TTC549 (cell line): Measurements from ENCODE around the gene PRELID3B.
"Not testable (repeated sequence)": the region's sequence is repeated elsewhere in the genome, so short reads cannot be mapped to it uniquely, and the experiment has no call there.

Experiments
- FAIRE-seq: peaks from 2 replicates; lab custom pipeline; 2012; peaks lifted over from hg19 to GRCh38; lab: Jason Lieb, UNC

Gene PRELID3B

DNA sequence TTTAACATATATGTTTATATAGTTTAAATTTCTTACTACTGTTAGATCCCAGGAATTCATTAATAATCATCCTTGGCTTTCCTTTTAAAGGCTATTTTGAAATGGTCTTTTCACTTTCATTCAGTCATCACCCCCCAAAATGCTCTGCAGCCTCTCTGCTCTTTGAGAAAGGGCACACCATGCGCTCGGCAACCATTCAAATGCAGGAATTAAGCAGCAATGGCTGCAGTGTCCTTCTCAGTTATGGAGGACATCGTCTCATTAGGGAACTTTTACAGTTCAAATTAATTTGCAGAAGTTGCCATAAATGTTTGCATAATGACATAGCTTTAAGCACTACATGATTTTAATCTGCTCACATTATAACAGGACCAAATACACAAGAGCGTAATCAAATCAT is 17.1 kb downstream of the PRELID3B start:
- FAIRE-seq = no peak

DNA sequence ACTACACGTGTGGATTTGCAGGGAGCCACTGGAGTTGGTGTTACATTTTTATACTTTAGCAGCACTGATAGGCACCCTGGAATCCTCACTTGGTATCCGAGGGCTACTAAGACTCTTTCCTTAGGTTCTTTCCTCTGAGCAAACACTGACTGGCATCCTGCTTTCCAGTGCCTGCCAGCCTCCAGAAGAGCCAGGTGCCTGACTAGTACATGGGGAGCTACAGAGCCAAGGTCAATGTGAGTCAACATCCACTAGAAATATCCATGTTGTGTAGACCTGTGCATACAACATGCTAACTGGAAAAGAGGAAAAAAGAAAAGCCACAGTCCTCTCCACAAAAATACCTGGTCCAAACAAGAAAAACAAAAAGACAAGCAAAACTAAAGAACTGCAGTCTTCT is 17.5 kb downstream of the PRELID3B start:
- FAIRE-seq = no peak

DNA sequence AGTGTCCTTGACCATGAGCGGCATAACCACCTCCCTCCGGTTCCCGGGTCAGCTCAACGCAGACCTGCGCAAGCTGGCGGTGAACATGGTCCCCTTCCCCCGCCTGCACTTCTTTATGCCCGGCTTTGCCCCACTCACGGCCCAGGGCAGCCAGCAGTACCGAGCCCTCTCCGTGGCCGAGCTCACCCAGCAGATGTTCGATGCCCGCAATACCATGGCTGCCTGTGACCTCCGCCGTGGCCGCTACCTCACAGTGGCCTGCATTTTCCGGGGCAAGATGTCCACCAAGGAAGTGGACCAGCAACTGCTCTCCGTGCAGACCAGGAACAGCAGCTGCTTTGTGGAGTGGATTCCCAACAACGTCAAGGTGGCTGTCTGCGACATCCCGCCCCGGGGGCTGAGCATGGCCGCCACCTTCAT is 18.5 kb downstream of the PRELID3B start:
- no peak for FAIRE-seq

DNA sequence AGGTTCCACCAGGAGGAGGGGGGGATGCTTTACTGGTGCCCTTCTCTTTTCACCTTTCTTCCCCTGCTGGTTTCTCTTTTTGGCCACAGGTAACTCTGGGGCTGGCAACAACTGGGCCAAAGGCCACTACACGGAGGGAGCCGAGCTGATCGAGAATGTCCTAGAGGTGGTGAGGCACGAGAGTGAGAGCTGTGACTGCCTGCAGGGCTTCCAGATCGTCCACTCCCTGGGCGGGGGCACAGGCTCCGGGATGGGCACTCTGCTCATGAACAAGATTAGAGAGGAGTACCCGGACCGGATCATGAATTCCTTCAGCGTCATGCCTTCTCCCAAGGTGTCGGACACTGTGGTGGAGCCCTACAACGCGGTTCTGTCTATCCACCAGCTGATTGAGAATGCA is 19.0 kb downstream of the PRELID3B start:
- FAIRE-seq = no peak

DNA sequence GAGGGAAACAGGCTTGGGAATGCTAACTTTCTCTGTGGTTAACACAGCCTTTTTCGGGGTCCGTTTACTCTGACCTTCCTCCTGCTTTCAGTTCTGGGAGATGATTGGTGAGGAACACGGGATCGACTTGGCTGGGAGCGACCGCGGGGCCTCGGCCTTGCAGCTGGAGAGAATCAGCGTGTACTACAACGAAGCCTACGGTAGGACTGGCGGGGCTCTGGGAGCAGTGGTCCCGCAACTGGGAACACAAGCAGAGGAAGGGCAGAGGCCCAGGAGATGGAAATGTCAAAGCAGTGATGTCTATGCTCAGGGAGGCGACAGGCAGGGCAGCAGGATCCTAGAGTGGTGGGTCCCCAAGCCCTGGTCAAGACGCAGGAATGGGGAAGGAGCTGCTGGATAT is 19.8 kb downstream of the PRELID3B start:
- FAIRE-seq = no peak

DNA sequence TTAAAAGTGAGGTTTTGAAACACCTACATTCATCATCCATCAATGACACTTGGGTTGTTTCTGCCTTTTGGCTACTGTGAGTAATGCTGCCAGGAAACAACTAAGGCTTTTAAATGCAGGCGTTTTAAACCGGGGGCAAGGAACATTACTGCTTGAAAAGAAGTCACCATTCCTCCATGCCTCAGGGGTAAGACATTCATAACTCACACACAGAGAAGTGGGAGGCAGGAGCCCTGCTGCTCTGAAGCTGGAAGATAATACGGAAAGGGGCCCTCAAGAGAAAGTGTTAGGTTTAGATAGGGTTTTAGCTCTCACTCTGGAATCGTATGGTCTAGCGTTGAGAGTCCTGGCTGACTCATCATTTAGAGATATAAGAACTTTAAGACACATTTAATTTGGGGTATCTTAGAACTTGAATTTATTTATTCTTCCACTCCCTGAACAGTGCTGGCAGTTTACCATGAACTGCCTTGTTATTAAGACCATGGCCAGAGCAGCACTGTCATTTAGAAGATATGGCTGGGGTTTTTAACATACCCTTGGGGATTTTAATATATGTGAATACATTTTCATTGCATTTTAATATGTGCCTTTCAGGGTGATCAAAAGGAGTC is 21.5 kb downstream of the PRELID3B start:
- no peak for FAIRE-seq

DNA sequence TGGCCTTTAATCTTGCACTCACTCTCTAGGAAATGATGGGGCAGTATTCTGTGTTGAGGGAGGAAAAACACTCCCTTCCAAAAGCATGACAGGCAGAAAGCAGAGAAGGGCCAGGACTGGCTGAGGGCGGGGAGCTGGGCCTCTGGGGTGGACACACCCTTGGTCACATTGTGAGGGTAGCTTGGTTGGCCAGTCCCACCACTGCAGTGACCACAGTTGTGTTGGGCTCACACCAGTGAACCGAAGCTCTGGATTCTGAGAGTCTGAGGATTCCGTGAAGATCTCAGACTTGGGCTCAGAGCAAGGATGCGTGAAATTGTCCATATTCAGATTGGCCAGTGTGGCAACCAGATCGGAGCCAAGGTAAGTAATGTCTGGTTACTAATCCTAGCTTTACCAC is 23.4 kb downstream of the PRELID3B start, which contains the start of gene TUBB1:
Gene TUBB1, plus strand, starts transcription at position 213 of the 400 bp plus-strand sequence. Its CDS starts 94 bp downstream, at position 307.
- no peak for FAIRE-seq

DNA sequence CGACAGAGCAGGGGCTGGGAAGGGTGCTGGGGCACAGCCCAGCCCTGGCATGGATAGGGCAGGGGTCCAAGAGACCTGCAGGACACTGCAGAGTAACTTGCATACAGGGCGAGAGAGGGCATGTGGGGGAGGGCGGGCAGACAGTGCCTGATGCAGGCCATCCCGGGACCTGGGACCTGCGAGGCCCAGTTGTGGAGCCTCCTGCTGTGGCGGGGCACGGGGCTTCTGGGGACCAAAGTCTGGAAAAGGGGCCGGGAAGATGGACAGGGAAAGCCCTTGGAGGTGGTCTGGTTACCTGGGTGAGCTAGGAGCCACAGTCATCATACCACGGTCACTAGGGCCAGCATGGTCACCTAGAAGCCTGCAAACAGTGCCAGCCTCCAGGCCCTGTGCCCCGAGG is 23.8 kb downstream of the PRELID3B start:
- no peak for FAIRE-seq

DNA sequence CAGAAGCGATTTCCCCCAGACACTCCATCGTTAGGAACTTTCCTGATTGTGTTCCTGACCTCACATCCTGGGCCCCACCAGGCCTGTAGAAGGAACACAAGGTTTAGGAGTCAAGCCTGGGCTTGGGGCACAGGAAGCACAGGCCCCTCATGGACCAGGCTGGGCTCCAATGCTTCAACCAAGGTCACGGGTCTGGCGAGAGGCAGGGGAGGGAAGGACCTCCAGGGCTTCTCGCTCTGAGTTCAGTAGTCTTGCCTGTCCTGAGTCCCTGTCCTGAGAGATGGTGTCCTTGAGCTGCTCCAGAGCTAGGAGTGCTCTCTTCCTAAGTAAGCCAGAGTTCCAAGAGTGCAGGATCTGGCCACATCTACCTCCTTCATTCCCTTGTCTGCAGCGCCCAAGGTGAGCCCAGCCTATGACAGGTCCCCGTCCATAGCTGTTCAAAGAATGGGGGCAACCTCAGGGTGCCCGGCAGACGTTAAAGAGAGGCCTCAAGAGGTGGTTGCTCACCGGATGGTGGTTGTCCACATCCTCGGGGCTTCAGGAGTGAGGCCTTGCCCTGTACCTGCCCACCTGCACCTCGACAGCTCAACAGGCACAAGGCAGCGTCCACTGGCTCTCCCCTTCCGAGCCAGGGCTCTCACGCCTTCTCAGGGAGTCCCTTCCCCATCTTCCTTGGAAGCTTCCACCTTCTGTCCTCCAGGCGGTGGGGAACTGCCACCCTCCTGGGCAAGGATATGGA is 24.9 kb downstream of the PRELID3B start:
- no peak for FAIRE-seq

DNA sequence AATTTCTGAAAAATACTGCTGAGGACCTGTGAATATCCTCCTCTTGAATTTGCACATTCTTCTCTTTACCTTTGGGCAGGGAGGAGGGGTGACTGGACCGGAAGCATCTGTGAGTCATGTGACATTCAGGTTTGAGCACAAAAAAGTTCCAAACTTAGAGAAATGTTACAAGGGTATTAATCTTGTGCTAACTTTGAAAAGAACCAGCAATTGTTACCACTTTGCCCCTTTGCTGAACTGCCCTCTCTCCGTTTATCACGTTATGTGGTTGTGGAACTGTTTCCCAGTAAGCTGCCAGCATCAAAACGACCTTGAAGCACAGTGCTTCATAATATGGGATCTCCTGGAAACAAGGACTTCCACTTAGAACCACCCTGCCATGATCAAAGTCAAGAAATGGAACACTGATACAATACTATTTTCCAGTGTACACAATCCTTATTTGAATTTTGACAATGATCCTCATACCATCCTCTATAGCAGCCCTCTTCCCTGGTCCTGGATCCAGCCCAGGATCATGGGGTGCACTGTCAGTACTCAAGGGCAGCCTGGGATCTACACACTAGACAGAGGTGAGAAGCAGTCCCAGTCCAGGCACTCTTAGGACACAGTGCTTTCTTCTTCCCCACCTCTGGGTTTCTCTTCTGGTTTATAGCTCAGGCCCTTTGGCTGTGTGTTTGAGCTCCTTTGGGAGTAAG is 25.6 kb downstream of the PRELID3B start:
- no peak for FAIRE-seq

DNA sequence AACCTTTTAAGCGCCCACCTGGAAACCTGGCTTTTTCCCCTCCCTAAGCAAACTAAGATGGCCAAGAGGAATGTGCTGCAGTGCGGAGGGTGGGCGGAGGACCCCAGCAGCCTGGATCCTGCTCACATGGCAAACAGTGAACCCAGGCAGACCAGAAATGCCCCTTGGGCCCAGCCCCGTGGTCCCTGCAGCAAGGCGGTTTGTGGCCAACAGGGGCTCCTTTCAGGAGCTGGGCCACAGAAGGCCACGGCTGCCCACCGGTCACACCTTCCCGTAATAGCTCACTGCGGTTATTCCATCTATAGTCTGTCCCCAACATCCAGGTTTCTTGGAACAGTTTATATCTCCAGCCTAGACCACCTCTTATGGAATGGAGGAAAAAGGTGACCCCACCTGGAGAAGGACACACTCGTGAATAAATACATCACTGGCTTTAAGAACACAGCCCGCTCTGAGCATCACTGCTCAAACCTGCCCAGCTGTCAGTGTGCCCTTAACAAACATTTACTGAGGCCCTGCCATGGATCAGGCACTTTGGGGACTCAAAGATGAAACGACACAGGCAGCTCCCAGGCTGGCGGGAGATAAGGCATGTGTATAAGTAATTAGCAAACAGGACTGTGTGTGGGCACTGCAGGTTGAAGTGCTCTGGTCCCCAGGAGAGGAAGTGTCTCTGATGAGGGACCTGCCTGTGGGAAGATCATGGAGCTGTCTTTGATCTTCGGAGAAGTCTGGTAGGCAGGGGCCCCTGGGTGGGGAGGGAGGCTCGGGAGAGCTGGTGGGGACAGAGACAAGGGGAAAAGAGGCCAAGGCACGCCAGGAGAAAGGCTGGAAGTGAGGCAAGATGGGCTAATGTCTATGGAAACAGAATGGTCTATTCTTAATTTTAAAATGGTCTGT is 26.5 kb downstream of the PRELID3B start:
- FAIRE-seq = no peak

DNA sequence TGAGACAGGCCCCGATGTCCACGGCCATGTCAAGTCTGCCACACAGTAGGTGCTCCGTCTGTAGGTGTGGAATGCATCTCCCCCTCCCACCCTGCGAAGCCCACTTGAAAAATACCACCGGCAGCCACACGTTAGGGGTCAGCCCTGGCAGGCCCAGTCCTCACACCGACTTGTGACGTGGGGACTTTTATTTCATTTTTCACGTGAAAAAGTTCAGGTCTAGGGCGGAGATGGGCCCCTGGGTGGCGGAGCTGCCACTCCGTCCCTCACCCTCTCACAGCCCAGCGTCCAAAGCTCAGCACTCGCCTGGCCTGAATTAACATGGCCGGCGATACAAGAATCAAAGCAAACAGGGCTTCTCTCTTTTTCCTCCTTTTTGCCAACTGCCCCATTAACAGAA is 27.2 kb downstream of the PRELID3B start:
- FAIRE-seq = no peak

DNA sequence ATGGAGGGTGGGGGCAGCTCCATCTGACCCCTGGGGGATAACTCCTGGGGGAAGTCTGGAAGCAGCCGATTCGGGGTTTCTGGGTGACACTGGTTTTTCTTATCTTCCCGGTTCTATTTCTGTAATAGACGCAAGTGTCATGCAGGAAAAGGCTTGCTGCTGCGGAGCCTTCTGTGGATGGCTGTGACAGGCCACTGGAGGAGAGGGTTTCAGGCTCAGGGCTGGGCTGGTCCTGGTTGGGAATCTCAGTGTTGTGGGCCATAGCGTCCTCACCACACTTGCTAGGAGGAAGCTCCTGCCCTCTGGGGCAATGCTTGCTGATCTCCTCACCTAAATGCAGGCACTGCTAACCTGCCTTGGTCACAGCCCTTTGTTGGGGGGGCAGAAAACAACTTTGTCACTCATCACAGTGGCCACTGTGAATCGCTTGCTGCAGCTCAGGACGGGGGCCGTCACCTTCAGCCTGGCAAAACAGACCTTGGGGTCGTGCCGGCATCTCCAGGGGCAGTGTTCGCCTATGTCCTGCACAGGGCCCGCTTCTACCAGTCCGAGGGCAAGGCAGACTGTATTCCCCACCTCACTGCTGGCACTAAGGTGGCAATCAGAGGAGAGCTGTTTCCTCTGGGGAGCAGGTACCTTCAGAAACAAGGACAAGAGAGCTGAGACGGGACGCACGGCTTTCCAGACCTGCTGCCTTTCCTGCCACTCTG is 27.8 kb downstream of the PRELID3B start:
- no peak for FAIRE-seq

DNA sequence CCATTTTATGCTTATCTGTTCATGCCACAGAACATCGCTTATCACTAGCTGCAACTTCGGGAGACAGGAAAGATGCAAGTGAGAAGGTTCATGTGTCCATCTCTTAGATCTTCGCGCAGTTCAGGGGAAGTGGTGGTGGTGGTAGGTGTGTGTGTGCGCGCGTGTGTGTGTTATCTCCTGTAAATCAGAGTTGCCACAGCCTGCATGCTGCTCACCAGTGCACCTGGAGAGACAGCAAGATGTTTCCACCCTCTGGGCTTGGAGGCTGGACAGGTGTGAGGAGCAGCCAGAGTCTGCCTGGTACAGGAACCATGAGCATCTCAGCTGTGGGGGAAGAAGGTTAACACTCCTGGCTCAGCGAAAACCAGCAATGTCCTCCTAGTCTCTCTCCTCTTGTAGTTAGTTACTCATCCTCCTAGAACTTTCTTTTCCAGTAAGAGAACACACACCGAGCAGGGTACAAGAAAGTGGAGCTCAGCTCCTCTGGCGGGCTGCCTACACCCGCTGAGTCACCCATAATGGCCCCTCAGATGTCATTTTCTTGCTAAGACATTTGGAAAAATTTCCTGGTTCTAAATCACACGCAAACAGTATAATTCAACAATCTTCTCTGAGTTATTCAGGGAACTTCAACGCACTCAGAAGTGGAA is 28.5 kb downstream of the PRELID3B start:
- FAIRE-seq = no peak

DNA sequence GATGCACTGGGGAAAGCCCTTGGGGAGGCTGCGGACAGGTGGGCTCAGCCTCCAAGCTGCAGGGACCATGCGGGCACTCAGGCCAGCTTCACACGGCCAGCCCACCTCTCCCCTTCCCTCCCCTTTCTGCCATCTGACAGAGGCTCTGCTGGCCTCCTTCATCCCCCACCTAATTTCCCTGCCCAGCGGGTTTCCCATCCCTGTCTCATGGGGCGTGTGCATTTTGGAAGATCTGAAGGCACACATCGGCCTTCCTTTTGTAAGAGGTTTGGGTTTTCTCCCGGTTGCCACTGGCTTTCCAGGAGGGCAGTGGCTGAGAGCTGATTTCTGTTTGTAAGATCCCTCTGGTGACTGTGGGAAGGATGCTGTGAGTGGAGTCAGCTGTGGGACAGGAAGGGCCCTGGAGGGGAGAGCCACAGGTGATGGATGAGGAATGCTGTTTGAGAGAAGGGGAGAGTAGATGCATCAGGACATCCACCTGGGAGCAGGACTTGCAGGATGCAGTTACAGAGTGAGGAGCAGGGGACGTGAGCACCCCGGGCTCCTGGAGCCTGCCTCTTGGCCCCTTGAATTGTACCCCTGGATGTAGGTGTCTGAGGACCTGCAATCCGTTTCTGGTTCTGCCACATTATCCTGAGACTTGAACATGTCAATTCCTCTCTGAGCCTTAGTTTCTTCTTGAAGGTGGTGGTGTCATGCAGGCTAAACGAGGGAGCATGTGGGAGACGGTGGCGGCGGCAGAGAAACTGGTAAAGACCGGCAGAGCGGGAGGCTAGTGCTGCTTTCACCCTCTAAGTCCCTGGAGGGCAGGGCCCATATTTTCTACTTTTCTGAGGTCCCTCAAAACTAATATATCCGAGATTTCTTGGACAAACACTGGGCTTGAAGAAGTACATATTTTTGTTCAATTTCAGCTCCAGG is 29.3 kb downstream of the PRELID3B start:
- FAIRE-seq = no peak

DNA sequence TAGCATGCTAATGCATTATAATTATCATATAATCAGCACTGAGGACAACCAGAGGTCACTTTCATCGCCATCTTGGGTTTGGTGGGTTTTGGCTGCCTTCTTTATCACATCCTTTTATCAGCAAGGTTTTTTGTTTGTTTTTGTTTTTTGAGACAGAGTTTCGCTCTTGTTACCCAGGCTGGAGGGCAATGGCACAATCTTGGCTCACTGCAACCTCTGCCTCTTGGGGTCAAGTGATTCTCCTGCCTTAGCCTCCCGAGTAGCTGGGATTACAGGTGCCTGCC is 30.8 kb downstream of the PRELID3B start:
- not testable (repeated sequence) for FAIRE-seq

DNA sequence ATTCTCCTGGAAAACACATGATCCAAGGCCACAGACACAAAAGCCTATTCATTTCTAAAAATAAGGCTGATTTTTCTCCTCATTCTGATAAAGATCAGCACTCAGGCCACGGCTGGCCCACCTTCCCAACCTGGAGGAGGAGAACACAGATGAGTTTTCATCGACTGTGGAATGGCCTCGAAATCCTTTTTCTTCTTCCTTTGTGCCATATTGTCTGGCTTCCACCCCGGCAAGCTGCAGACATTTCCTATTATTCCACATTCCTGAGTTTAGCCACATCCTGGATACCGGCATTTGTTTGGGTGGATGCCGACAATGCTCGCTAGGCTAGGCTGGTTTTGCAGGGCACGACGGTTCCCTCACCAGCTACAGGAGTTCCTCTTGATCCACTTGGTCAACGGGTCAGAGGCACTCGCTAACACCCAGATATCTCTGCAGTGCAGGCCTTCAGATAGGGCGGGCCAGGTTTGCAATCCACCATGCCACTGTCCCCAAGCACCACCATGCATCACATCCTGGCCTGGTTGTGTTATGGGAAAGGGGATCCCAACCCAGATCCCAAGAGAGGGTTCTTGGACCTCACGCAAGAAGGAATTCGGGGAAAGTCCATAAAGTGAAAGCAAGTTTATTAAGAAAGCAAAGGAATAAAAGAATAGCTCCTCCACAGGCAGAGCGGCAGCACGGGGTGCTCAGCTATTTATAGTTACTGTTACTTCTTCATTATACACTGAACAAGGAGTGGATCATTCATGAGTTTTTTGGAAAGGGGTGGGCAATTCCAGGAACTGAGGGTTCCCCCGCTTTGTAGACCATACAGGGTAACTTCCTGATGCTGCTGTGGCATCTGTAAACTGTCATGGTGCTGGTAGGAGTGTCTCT is 31.4 kb downstream of the PRELID3B start:
- no peak for FAIRE-seq

DNA sequence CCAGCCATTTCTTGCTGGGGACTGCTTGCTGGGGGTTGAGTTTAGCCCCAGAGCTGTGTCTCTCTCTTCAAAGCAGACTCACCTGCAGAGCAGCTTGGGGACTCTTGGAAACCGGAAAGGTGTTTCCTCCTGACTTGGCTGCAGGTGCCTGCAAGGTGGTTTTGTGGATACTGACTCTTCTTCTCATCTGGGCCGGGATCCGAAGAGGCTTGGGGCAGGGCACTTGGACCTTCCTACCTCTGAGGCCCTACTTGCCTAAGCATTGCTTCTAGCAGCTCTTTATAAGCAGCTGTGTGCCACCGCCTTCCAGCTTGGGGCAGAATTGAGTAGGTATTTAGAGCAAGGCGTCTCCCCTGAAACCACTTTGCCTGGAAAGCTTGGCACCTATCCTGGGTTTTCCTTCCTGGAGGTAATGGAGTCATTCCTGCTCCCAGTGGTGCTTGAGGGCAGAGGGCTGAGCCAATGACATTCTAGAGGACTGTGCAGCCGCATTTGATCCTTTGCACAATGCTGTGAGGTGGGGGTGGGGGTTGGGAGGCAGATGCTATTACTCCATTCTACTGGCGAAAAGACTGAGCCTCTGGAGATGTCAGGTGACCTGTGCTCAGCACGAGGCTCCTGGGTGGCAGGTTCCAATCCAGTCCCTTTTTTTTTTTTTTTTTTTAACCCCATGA is 32.1 kb downstream of the PRELID3B start:
- no peak for FAIRE-seq
